ENCODE results near the gene ERBB4.

- TF ChIP-seq CTCF (IDR thresholded peaks at IDR 0.05) (no peak), ZFX (IDR thresholded peaks at IDR 0.05; ENCODE audit: borderline replicate concordance) (no peak)
These were observed 368.2 kb downstream of the ERBB4 start for GRCh38 chr2:212170382-212170781.

All from 22Rv1 (cell line).